ENCODE results near the gene CCDC82. TPM values are rescaled to one million over a fixed set of nuclear protein-coding genes. Genes with fewer than 3 reads are reported as not detected.

Gene CCDC82
- total RNA-seq, 1 donor from 2014 or later = 22.2 TPM

- peak overlapping the region; percentile 93 for H3K27ac Mint-ChIP-seq (ENCODE audit: unreplicated experiment)
- peak overlapping the region; percentile 30 for H3K4me3 Mint-ChIP-seq (ENCODE audit: unreplicated experiment)
Observed at GRCh38 chr11:96324912-96325311, 64.8 kb downstream of the CCDC82 start.

GRCh38 chr11:96323642-96323985, 66.1 kb downstream of the CCDC82 start:
- TF ChIP-seq CTCF (IDR thresholded peaks at IDR 0.05) = no peak
- Mint-ChIP-seq H3K9me3 (ENCODE audit: unreplicated experiment) (peaks cover 6% of the 10 kb centered on the region), H3K4me3 (ENCODE audit: unreplicated experiment) (no peak overlapping the region), H3K27ac (ENCODE audit: unreplicated experiment) (peak overlapping the region; percentile 93), H3K27me3 (ENCODE audit: unreplicated experiment) (no peaks in the 10 kb centered on the region), H3K4me1 (ENCODE audit: unreplicated experiment) (peaks cover 91% of the 10 kb centered on the region), H3K36me3 (ENCODE audit: unreplicated experiment) (peaks cover 3% of the 10 kb centered on the region)
- no peak for DNase-seq (ENCODE audit: extremely low spot score, unreplicated experiment)

More at GRCh38 chr11:96324912-96325311, 64.8 kb downstream of the CCDC82 start:
- Mint-ChIP-seq H3K4me1 (ENCODE audit: unreplicated experiment) (peaks cover 92% of the 10 kb centered on the region), H3K36me3 (ENCODE audit: unreplicated experiment) (peaks cover 3% of the 10 kb centered on the region), H3K27me3 (ENCODE audit: unreplicated experiment) (no peaks in the 10 kb centered on the region), H3K9me3 (ENCODE audit: unreplicated experiment) (no peaks in the 10 kb centered on the region)
- TF ChIP-seq CTCF (IDR thresholded peaks at IDR 0.05) = no peak
- no peak for DNase-seq (ENCODE audit: extremely low spot score, unreplicated experiment)

DNA sequence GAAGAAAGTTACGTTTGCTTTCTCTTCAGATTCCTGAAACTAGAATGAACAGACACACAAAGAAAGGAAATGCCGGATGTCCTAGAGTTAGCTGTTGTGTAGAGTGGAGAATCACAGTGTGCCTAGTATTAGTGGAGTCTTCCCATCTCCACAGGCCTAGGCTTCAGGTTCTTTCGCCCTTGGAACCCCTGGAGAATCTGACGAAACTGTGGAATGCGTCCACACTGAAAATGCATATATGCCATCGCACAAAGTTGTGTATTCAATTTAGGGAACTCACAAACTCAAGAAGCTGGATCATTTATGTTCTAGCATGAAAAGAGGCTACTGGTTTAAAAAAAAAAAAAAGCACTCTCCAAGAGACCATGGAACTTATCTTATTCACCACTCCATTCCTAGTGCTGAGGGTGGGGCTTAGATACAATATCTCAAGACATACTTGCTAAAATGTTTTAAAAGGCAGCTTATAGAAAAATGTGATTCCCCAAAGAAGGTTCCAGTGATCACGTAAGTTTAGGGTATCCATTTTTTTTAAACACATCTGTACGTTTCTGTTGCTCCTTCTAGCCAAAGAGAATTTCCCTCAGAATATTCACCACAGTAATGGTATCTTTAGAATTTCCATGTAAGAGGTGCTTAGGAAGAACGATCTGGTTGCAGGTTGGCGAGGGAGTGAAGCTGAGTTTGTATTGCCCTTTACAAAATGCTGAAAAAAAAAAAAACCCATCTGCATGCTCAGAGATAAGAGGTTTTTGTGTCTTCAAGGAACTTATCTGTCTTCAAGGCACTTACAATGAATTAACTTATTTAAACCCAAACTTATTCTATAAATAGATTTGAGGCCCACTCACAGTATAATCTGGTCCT, 66.7 kb downstream of the CCDC82 start:
- peaks cover 3% of the 10 kb centered on the region for H3K36me3 Mint-ChIP-seq (ENCODE audit: unreplicated experiment)
- DNase-seq (ENCODE audit: extremely low spot score, unreplicated experiment) = no peak
- no peak for TF ChIP-seq CTCF (IDR thresholded peaks at IDR 0.05)
- peaks cover 90% of the 10 kb centered on the region for H3K4me1 Mint-ChIP-seq (ENCODE audit: unreplicated experiment)
- H3K27me3 Mint-ChIP-seq (ENCODE audit: unreplicated experiment) = no peaks in the 10 kb centered on the region
- H3K27ac Mint-ChIP-seq (ENCODE audit: unreplicated experiment) = peak overlapping the region; percentile 93
- no peak overlapping the region for H3K4me3 Mint-ChIP-seq (ENCODE audit: unreplicated experiment)
- H3K9me3 Mint-ChIP-seq (ENCODE audit: unreplicated experiment) = peaks cover 6% of the 10 kb centered on the region

DNA sequence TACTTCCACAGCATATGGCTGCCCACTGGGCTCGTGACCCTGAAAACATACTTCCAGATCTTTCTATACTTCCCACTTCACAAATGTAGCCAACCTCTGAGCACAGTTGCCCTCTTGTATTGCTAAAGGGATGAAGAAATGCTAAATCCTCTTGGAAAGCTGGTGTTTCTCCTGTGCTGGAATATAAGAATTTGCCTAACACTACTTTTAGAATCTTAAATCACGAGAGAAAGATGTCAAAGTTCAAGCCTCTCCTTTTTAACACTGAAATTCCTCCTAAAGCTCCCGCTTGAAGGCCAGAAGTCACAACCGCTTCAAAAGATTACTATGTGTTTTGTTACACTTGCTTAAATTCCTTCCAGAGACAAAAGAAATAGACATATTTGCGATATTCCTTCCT, 68.6 kb downstream of the CCDC82 start:
- peak overlapping the region; percentile 75 for H3K27ac Mint-ChIP-seq (ENCODE audit: unreplicated experiment)
- no peaks in the 10 kb centered on the region for H3K27me3 Mint-ChIP-seq (ENCODE audit: unreplicated experiment)
- DNase-seq (ENCODE audit: extremely low spot score, unreplicated experiment) = no peak
- peaks cover 95% of the 10 kb centered on the region for H3K4me1 Mint-ChIP-seq (ENCODE audit: unreplicated experiment)
- H3K36me3 Mint-ChIP-seq (ENCODE audit: unreplicated experiment) = peaks cover 7% of the 10 kb centered on the region
- peaks cover 6% of the 10 kb centered on the region for H3K9me3 Mint-ChIP-seq (ENCODE audit: unreplicated experiment)
- TF ChIP-seq CTCF (IDR thresholded peaks at IDR 0.05) = no peak
- no peak overlapping the region for H3K4me3 Mint-ChIP-seq (ENCODE audit: unreplicated experiment)

DNA sequence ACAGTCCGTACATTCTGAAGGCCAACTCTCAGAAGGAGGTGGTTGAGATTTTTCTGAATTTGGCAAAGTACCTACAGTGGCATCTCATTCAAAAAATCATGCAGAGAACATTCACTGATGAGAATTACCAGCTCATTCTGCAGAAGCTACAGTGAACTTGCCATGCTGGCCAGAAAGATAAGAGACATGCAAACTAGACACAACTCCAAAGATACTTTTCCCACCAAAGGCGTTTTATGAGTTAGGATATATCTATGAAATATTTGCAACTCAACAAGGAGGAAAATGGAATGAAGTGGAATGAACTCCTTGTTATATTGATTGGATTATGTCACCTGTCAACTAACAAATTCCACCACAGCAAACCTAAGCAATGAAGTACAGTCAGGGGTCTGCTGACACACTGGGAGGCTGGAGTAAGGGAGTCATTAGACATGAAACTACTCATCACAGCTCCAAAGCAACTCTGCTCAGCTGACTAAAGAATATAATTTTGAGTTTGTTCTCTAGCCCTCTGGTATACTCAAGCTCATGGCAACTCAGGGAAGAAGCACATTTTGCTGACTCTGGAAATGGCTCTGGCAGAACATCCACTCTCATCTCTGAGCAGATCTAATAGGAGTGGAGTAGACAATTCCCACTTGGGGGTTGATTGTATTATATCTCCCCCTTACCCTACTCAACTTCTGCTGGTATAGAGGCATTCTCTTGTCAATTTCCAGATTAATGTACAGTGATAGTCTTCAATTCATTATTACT, 69.6 kb downstream of the CCDC82 start:
- Mint-ChIP-seq H3K27ac (ENCODE audit: unreplicated experiment) (peak overlapping the region; percentile 75), H3K27me3 (ENCODE audit: unreplicated experiment) (no peaks in the 10 kb centered on the region), H3K4me3 (ENCODE audit: unreplicated experiment) (no peak overlapping the region), H3K36me3 (ENCODE audit: unreplicated experiment) (peaks cover 10% of the 10 kb centered on the region), H3K9me3 (ENCODE audit: unreplicated experiment) (peaks cover 6% of the 10 kb centered on the region), H3K4me1 (ENCODE audit: unreplicated experiment) (peaks cover 92% of the 10 kb centered on the region)
- DNase-seq (ENCODE audit: extremely low spot score, unreplicated experiment) = no peak
- TF ChIP-seq CTCF (IDR thresholded peaks at IDR 0.05) = no peak

Measured in osteocyte (in vitro differentiated cells).